ENCODE results near the gene G6PC1. TPM values are rescaled to one million over a fixed set of nuclear protein-coding genes. Genes with fewer than 3 reads are reported as not detected.

G6PC1 gene
- total and polyA plus RNA-seq, 2 experiments from 2014 or later: not detected

- Histone ChIP-seq H3F3A (replicated peaks; ENCODE audit: low read depth) (no peaks in the 10 kb centered on the region), H2AFZ (no peak overlapping the region), H3K4me2 (no peak overlapping the region), H3K27ac (ENCODE audit: low read depth) (no peak overlapping the region), H3K36me3 (ENCODE audit: insufficient read depth) (no peaks in the 10 kb centered on the region; the same call in 1 of the 2 replicates), H3K9me2 (ENCODE audit: insufficient read depth) (no peaks in the 10 kb centered on the region), H3K4me1 (ENCODE audit: insufficient read depth) (no peaks in the 10 kb centered on the region), H4K20me1 (replicated peaks; ENCODE audit: insufficient read depth) (no peaks in the 10 kb centered on the region), H3K79me2 (replicated peaks; ENCODE audit: insufficient read depth) (no peaks in the 10 kb centered on the region), H3K4me3 (no peak overlapping the region), H3K27me3 (ENCODE audit: insufficient read depth) (0 out of 2 replicates have a peak, but pooled peaks cover 4% of the 10 kb centered on the region)
- H3K36me3 Mint-ChIP-seq (ENCODE audit: low read depth): peaks cover 8% of the 10 kb centered on the region; the same call in 2 of the 3 replicates
- H3K27me3 Mint-ChIP-seq (ENCODE audit: insufficient read depth, low read depth, poor library complexity): peaks cover 10% of the 10 kb centered on the region
- no peak overlapping the region for H3K27ac Mint-ChIP-seq
- DNase-seq (ENCODE audit: low spot score) (no peak), ATAC-seq (no peak; the same call in 2 of the 3 replicates)
- peaks cover 5% of the 10 kb centered on the region for H3K4me1 Mint-ChIP-seq
- no peak for TF ChIP-seq CTCF (conservative IDR thresholded peaks at IDR 0.05; ENCODE audit: low read depth in 2 of 2)
- TF ChIP-seq ZNF114 (CRISPR knock-in tag; IDR thresholded peaks at IDR 0.05): no peak
- no peak for TF ChIP-seq ZNF331 (CRISPR knock-in tag; IDR thresholded peaks at IDR 0.05; ENCODE audit: low read depth)
- no peak for TF ChIP-seq ETS1 (IDR thresholded peaks at IDR 0.05)
- TF ChIP-seq JUNB (IDR thresholded peaks at IDR 0.05; ENCODE audit: unreplicated experiment): no peak
- TF ChIP-seq EZH2phosphoT487 (IDR thresholded peaks at IDR 0.05; ENCODE audit: unreplicated experiment): no peak
- no peak for TF ChIP-seq ZNF462 (CRISPR knock-in tag; IDR thresholded peaks at IDR 0.05)
- TF ChIP-seq CREB1 (CRISPR knock-in tag; IDR thresholded peaks at IDR 0.05; ENCODE audit: low read depth): no peak
- TF ChIP-seq REST (IDR thresholded peaks at IDR 0.05; ENCODE audit: unreplicated experiment): no peak
- no peak for TF ChIP-seq EZH2 (IDR thresholded peaks at IDR 0.05; ENCODE audit: low read depth, unreplicated experiment)
- TF ChIP-seq STAT1 (IDR thresholded peaks at IDR 0.05; ENCODE audit: unreplicated experiment): no peak
- no peak for TF ChIP-seq POLR2AphosphoS5 (IDR thresholded peaks at IDR 0.05; ENCODE audit: low read depth)
- TF ChIP-seq NANOG (IDR thresholded peaks at IDR 0.05; ENCODE audit: borderline replicate concordance): no peak
- H3K4me3 Mint-ChIP-seq: no peak overlapping the region
- peaks cover 24% of the 10 kb centered on the region for H3K9me3 Mint-ChIP-seq
Measured at GRCh38 chr17:42873315-42873714, 27.3 kb upstream of the G6PC1 start.
